C4-2B (cell line): ENCODE measurements around the gene KIF19.

Experiments
- CTCF ChIP-seq: fragments of 450-650 bp; conservative IDR thresholded peaks from 2 replicates; pipeline ENCODE4 v1.5.1; 2017; ENCODE audit warnings: mild to moderate bottlenecking
- ZFX ChIP-seq: fragments of 450-650 bp; IDR thresholded peaks from 2 replicates; pipeline ENCODE4 v1.6.1; 2017

- no peak for TF ChIP-seq CTCF
- no peak for TF ChIP-seq ZFX
These were observed 22.7 kb upstream of the KIF19 start for GRCh38 chr17:74303305-74303704.
